ENCODE data around the gene STRN.
"Not testable (repeated sequence)": the region's sequence is repeated elsewhere in the genome, so short reads cannot be mapped to it uniquely, and the experiment has no call there.

The STRN gene

DNA sequence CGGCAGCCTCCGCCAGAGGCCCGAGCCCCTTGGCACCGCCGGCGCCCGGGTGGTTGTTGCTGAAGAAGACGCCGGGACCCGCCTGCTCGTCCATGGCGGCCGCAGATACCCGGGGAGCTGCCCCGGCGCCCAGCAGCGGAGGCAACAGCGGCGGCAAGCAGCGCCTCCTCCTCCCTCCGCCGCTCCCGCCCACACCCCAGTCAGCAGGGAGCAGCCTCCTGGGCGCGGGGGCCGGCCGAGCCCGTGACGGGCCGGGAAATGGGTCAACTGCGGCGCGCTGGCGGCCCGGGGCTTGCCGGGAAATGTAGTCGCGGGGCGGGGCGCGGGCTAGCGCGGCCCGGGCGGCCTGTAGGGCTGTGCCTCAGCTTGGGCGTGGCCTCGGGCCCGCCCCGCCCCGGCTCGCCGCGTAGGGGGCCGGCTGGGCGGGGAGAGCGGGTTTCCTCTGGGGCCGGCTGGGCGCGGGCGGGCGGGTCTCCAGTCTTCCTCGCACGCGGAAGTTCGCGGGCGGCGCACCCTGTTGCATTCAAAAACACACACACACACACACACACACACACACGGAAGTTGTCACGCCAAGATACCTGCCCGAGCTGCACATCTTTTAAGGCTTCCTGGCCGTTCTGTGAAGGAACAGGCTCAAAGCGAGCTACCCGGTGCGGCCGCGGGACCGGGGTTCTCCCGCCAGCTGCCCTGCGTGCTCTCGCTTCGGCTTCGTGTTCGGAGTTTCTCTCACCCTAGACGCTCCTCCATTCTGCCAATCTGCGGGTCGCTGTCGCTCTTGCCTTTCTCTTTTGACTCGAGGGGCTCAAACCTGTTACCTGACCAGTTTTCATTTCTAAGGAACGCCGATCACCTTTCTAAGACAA lies at the start of gene STRN:
Gene STRN, minus strand, starts transcription at position 167 of the 866 bp plus-strand sequence. Its CDS starts 73 bp downstream, at position 94.
- in situ Hi-C loops (cut with MboI; ENCODE audit: low sequenced_read_pairs), result no loop called here

DNA sequence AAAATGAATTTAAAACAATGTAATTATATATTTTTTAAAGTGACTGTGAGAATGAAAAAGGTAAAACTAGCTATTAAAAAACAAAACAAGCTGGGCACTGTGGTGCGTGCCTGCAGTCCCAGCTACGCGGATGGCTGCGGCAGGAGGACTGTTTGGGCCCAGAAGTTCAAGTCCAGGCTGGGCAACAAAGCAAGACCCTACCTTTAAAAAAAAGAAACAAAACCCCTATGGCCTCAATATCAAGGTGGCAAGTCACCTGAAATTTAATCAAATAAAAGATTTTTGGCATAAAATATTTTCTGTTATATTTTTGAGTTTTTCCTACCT lies 46.9 kb upstream of the STRN start:
- in situ Hi-C loops (cut with MboI; ENCODE audit: low sequenced_read_pairs), result no loop called here

DNA sequence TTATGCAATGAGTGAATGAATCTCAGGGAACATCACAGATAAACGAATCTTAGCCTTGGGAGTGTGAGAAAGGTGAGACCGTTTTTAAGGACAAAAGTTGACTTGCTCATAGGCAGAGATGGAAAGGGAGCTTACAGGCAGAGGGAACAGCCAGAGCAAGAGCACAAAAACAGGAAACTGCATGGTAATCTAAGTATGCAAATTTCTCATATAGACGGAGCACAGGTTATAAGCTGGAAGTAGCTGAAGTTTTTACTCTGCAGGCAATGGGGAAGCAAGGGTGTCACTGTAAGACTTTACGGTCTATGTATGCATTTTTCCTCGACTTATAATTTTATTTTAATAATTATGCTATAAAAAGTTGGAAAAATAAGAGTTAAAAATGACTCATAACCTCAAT lies 44.8 kb upstream of the STRN start:
- in situ Hi-C loops (cut with MboI; ENCODE audit: low sequenced_read_pairs), result no loop called here

- in situ Hi-C loops (cut with MboI; ENCODE audit: low sequenced_read_pairs), result no loop called here
Measured at GRCh38 chr2:37005118-37005868, 39.0 kb upstream of the STRN start.

DNA sequence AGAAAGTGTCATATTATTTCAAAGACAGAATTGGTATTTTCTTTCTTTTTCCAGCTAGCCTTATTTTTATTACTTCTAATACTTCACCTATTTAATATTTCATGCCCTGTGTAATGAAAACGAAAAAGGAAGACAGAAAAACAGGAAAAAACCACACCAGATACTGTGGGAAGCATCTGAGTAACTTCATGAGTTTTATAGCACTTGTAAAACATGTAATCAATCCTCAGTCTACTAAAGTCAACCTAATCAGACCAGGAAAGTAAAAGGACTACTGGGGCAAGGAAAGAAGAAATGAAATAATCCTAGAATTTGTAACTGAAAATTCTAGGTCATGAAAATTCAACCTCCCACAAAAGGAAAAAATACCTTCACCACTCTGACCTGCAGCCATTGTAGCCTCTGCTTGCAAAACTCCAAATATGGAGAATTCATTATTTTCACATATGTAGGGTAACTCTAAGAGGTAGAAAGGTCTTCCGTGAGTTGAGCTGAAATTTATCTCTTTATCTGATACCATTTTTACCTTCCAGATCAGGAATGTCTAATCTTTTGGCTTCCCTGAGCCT lies 34.7 kb upstream of the STRN start:
- in situ Hi-C loops (cut with MboI; ENCODE audit: low sequenced_read_pairs), result no loop called here

- in situ Hi-C loops (cut with MboI; ENCODE audit: low sequenced_read_pairs), result no loop called here
Measured at GRCh38 chr2:37000318-37000717, 34.0 kb upstream of the STRN start.

GRCh38 chr2:36999416-36999815 lies 33.1 kb upstream of the STRN start:
- in situ Hi-C loops (cut with MboI; ENCODE audit: low sequenced_read_pairs), result not testable (repeated sequence)

GRCh38 chr2:36993841-36994620 lies 27.7 kb upstream of the STRN start:
- in situ Hi-C loops (cut with MboI; ENCODE audit: low sequenced_read_pairs), result no loop called here

- in situ Hi-C loops (cut with MboI; ENCODE audit: low sequenced_read_pairs), result no loop called here
Measured at GRCh38 chr2:36988008-36988407, 21.7 kb upstream of the STRN start.

- in situ Hi-C loops (cut with MboI; ENCODE audit: low sequenced_read_pairs), result no loop called here
Measured at GRCh38 chr2:36982467-36982866, 16.1 kb upstream of the STRN start.

GRCh38 chr2:36981911-36982310 lies 15.6 kb upstream of the STRN start:
- in situ Hi-C loops (cut with MboI; ENCODE audit: low sequenced_read_pairs), result no loop called here

DNA sequence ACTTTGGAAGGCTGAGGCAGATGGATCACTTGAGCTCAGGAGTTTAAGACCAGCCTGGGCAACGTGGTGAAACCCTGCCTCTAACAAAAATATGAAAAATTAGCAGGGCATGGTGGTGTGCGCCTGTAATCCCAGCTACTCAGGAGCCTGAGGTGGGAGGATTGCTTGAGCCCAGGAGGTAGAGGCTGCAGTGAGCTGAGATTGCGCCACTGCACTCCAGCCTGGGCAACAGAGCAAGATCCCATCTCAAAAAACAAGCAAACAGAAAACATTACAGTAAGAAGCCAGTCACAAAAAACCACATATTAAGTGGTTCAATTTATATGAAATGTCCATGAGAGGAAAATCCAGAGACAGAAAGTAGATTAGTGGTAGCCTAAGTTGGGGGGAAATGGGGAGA lies 12.7 kb upstream of the STRN start:
- in situ Hi-C loops (cut with MboI; ENCODE audit: low sequenced_read_pairs), result not testable (repeated sequence)

GRCh38 chr2:36976065-36976464 lies 9.7 kb upstream of the STRN start:
- in situ Hi-C loops (cut with MboI; ENCODE audit: low sequenced_read_pairs), result no loop called here

DNA sequence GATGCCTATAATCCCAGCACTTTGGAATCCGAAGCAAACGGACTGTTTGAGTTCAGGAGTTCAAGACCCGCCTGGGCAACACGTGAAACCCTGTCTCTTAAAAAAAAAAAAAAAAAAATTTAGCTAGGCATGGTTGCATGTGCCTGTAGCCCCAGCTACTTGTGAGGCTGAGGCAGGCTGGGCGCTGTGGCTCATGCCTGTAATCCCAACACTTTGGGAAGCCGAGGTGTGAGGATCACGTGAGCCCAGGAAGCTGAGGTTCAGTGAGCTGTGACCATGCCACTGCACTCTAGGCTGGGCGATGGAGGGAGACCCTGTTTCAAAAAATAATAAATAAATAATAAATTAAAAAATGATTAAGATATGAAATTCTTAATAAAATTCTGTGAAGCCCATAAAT lies 9.0 kb upstream of the STRN start:
- in situ Hi-C loops (cut with MboI; ENCODE audit: low sequenced_read_pairs), result no loop called here

GRCh38 chr2:36973320-36973719 lies 7.0 kb upstream of the STRN start:
- in situ Hi-C loops (cut with MboI; ENCODE audit: low sequenced_read_pairs), result no loop called here

DNA sequence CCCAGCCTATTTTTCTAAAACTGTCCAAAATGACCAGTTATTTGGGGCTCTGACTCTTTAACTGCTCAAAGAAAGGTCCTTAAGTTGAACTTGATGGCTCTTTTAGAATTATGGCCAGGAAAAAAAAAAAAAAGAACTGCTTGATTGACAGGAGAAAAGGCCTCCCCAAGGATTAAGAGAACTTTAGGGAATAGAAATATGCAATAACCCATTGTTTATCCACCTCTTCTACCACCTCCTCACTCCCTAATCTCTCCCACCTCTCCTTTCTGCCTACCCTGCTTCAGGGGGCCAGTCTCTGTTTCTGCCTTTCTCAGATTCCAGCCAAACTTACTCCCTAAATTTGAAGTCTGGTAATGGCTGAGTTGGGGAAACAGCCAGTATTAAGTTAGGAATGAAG lies 5.7 kb upstream of the STRN start:
- in situ Hi-C loops (cut with MboI; ENCODE audit: low sequenced_read_pairs), result no loop called here

- in situ Hi-C loops (cut with MboI; ENCODE audit: low sequenced_read_pairs), result no loop called here
Measured at GRCh38 chr2:36967236-36967876, 1.0 kb upstream of the STRN start.

DNA sequence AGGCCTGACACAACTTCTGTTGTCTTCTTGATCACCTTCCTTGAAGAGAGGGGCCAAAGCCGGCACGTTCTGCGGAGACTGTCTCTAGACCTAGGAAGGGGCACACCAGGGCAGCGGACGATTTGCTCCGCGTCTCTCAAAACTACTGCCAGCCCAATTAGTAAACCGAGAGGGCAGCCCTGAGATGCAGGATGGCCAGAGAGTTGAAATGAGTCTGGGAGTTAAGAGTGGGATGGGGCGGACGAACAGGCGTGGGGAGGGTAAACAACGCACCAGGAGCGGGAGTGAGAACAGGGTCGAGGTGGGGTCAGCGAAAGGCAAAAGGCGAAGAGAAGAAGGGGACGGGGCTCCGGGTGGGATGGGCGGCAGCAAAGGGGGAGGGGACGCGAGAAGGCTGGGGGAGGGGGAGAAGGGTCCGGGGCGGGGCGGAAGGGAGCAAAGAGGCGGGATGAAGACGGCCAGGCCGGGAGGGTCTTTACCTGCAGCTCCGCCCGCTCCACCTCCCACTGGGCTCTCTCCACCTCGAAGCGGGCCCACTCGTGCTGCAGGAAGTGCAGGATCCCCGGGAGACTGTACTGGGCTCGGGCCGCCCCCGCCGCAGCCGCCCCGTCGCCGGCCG lies 476 bp downstream of the STRN start:
- in situ Hi-C loops (cut with MboI; ENCODE audit: low sequenced_read_pairs), result no loop called here

DNA sequence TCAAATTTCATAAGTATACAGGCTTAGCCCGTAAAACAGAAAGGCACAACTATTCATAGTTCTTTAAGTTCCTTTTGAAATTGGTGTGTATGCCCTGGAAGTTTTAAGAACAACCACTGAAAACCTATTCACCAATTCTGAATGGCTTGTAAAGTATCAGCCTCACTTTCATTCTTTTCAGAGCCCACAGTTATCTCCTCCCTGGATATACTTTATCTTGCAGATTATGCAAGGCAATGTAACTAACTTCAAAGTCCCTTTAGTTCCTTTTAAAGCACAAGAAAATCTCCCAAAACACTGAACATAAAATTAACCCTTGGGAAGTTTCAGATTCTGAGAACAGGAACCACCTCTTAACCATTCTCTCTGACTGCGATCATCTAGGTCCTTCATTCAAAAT lies 1.1 kb downstream of the STRN start:
- in situ Hi-C loops (cut with MboI; ENCODE audit: low sequenced_read_pairs), result no loop called here

DNA sequence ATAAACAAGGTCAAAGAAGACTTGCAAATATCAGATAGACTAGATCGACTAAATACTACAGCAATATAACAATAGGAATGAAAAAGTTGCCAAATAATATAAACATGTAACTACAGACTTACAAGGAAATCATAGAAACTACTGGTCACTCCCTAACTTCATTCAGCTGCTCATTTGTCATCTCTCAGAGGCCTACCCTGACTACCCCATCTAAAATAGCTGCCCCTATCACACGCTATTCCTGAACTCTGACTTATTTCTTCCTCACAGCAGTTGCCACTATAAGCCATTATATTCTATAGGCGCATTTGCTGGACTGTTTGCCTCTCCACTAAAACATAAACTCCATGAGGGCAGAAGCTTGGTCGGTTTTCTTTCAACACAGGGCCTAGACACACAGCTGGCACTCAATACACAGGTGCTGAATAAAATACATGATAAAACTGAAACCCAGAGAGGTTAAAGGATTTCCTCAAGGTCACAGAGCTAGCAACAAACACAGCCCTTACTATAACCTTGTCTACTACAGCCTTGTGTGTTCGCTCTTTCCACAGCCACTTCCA lies 1.8 kb downstream of the STRN start:
- in situ Hi-C loops (cut with MboI; ENCODE audit: low sequenced_read_pairs), result no loop called here
